CD4-positive, alpha-beta T cell treated with Interleukin-4 for 1 hour (primary cell): ENCODE results near the gene FHIT.
"Not testable (repeated sequence)": the region's sequence is repeated elsewhere in the genome, so short reads cannot be mapped to it uniquely, and the experiment has no call there.

Source experiments
- DNase-seq, 2 donors: peaks; one replicate each; pipeline ENCODE4 v3.0.0-alpha.2; 2020 to 2022

Gene FHIT

DNA sequence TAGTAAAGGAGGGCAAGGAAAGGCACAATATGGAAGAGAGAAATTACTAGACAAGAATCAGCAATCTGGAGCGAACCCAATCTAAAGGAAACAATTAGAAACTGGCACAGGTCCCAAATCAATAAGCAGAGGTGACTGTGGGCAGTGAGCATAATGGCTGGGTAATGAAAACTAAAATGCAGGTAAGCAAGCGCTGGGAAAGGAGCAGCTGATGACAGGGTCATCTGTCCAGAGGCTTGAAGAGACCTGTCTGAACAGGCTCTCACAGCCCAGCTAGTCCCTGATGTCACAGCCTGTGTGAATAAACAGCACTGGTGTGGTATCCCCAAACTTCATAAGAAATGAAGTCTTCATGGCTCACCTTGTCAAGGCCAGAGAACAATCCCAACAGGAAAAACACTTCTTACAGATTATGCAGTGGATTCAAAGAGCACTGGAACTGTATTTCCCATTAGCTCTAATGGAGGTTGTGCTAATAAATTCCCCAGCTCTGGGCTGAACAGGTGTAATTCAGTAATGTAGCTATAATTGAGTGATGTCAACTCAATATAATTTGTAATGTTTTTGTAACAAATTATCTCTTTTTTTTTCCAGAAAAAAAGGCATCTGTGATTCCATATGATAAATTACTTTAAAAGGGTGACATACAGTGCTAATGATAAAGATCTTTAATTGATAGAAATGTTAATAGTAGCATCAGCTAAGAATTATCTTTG, 197.3 kb downstream of the FHIT start:
- DNase-seq: no peak

DNA sequence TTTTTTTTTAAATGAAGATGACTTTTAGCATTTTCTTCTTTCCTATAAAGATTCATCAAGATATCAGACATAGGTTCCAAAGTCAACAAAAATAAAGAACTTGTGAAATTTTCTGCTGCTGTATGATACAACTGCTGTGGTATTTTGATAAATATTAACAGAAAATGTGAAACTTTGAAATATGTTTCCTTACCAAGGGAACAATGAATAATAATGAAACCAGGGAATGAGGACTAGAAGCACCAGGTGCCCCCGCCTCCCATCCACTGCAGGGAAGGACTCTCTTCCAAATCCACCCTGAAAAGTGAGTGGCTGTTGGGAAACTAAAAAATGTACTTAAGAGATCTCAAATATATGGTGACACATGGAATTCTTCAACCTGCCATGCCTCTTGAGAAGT, 198.4 kb downstream of the FHIT start:
- no peak for DNase-seq

- no peak for DNase-seq
These were observed 199.6 kb downstream of the FHIT start for GRCh38 chr3:61051666-61052065.

GRCh38 chr3:61045169-61045568, 206.1 kb downstream of the FHIT start:
- not testable (repeated sequence) for DNase-seq

DNA sequence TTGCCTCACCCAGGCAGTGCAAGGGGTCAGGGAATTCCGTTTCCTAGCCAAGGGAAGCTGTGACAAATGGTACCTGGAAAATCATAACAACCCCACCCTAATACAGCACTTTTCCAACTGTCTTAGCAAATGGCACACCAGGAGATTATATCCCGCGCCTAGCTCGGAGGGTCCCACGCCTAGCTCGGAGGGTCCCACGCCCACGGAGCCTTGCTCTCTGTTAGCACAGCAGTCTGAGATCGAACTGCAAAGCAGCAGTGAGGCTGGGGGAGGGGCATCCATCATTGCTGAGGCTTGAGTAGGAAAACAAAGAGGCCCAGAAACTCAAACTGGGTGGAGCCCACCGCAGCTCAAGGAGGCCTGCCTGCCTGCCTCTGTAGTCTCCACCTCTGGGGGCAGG, 208.1 kb downstream of the FHIT start:
- DNase-seq: no peak

DNA sequence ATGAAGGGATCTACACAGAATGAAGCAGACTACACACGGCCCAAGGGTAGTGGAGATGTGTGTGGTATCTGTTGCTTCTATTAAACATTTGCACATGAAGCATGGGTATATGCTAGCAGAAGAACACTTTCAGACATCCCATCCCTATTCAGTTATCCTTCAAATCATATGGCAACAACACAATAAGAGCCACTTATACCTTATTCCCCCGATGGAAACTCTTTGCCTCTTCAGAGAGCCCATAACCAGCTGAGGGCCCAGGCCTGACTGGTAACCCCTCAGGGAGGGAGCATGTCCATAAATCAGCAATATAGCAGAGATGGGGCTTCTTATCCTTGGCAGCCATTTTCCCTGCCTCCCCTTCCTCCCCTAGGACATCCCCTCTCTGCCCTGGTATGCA, 210.6 kb downstream of the FHIT start:
- DNase-seq: no peak

DNA sequence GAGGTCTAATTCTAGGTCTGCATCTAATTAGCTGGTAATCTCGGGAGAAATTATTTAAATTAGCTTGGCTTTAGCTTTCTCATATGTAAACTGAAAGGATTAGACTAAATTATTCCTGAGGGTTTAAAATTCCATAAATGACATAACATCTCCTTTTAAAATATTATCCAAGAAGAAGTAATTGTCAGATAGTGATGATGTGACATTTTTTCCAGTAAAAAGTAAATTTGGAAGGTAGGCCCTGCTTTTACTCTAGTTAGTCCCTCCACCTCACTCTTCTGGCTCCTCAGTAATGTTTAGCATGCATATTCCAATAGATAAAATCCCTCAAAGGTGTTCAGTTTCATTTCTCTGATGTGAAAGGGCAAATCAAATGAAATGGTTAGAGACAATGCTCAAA, 215.7 kb downstream of the FHIT start:
- DNase-seq: no peak

- DNase-seq: no peak
These were observed 218.3 kb downstream of the FHIT start for GRCh38 chr3:61032991-61033390.

GRCh38 chr3:61031503-61031902, 219.7 kb downstream of the FHIT start:
- no peak for DNase-seq

DNA sequence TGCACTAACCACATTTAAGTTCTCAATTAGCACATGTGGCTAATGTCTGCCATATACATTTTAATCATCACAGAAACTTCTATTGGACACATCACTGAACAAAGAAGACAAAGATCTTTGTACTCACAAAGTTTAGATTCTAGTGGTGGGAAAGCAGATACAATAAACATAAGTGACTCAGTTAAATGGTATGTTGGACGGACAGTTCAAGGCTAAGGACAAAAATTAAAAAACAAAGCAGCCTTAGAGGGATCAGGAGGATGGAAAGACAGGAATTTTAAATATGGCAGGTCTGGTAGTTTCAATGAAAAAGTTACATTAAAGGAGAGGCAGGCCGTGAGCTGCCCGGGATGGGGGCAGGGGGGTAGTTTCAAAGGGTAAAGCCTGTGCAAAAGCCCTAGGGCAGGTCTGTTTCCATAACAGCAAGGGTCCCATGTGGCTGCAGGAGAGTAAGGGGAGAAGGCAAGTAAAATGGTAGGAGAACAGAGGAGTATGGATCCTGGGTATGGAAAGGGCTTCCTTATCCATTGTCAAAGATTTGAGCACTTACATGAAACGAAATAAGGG, 220.7 kb downstream of the FHIT start:
- no peak for DNase-seq

- no peak for DNase-seq
These were observed 222.1 kb downstream of the FHIT start for GRCh38 chr3:61029194-61029593.

- DNase-seq: no peak
These were observed 232.4 kb downstream of the FHIT start for GRCh38 chr3:61018807-61019206.

- not testable (repeated sequence) for DNase-seq
These were observed 234.2 kb downstream of the FHIT start for GRCh38 chr3:61017028-61017427.

- no peak for DNase-seq
These were observed 235.4 kb downstream of the FHIT start for GRCh38 chr3:61015859-61016258.

DNA sequence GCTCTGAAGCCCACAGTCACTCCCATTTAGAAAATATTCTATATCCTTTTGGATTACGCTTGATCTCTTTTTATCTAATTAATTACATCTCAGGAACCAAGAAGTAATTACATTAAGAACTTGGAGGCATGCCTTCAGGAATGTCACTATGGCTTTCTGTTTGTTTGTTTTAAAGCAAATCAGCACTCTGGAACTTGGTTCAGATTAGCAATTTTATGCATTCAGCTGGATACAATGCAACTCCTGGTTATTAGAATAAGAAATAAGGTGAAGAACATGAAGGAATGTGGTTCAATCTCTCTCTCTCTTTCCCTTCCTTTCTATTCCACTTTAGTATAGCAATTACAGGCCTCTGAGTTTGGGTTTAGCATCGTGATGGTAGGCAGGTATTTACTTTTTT, 235.8 kb downstream of the FHIT start:
- DNase-seq: no peak

- DNase-seq: peak in 1 of 2 donors; percentile 48
These were observed 242.3 kb downstream of the FHIT start for GRCh38 chr3:61008998-61009380.

GRCh38 chr3:61008153-61008997, 242.9 kb downstream of the FHIT start:
- no peak for DNase-seq

- no peak for DNase-seq
These were observed 245.7 kb downstream of the FHIT start for GRCh38 chr3:61005591-61005990.

DNA sequence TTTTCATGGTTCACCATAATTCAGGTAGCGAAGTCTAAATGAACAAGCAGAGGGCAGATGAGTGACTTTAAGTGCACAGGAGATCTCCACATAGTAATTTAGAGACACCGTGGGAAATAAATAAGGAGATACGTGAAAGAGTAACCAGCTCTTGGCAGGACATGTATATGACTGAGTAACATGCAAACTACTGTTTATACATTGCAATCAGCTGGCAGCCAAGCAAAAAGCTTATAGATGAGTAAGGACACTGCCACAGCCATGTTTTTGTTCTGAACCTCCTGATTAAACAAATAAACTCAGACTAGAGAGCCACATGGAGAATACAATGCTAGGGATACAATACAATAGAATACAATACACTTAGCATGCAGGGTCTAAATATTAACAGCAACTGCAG, 252.4 kb downstream of the FHIT start:
- DNase-seq: no peak

DNA sequence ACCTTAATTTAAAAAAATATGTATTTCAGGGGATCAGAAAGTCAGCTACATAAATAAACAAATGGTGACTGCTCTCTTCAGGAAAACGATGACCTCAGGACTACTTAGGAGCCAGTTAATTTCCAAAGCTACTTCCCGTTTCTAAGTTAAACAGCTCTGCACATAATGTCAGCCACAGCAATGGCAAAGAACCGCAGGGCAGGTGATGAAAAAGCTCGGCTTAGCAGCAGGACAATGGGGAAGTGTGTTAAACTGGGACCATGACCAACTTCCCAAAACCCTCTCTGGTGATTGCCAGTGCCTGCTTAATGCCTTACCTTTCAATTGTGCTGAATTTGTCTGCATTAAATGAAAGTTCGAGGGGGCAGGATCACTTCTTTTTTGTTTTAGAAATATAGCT, 258.9 kb downstream of the FHIT start:
- peak; percentile 1 to 11 for DNase-seq

GRCh38 chr3:60990442-60990730, 260.9 kb downstream of the FHIT start:
- no peak for DNase-seq

DNA sequence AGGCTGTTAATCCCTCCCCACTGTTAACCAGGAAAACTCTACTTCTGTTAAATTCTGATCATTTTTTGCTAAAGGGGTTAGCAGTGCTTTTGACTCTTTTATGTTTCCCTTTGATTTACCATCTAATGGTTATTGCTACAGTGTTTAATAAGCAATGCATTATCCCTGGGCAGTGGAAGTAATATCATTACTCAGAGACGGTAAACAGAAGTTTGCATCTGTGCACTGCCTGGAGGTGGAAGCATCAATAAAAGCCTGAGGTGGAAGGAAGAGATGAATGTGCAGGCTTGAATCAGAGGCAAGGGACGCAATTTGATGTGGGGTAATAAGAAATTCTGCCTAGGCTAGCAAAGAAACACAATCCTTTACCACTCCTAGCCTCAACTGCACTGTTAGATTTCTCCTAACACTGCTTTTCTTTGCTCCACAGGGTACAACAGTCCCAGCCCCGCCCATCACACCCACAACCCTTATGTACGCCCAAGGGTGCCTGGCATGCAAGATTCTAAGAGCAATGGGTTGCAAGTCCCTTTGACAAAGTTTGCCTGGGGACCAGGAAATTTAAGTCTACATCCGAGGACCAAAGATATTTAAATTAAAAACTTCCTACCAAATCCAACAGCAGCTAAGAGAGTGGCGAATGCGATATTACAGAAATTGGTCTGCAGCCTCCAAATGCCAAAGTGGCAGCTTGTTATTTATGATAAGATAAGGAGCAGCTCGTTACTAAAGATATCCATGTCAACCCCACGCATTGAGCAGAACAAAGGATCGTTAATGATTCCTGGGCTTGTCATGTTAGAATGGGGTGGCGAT, 261.4 kb downstream of the FHIT start:
- DNase-seq: no peak

DNA sequence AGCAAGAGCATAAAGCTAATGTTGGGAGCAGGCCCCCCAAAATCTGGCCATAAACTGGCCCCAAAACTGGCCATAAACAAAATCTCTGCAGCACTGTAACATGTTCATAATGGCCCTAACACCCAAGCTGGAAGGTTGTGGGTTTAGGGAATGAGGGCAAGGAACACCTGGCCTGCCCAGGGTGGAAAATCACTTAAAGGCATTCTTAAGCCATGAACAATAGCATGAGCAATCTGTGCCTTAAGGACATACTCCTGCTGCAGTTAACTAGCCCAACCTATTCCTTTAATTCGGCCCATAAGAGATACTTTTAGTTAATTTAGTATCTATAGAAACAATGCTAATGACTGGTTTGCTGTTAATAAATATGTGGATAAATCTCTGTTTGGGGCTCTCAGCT, 264.1 kb downstream of the FHIT start:
- not testable (repeated sequence) for DNase-seq
